ENCODE measurements around the gene MOXD1. TPM values are rescaled to one million over a fixed set of nuclear protein-coding genes. Genes with fewer than 3 reads are reported as not detected.

MOXD1 gene
- total RNA-seq, 1 donor from 2014 or later: 2.2 TPM

GRCh38 chr6:132264021-132264500 lies 137.2 kb downstream of the MOXD1 start:
- intact Hi-C loops (cut with DNase I): no loop called here
- no peak for DNase-seq
- no peak for ATAC-seq (ENCODE audit: poor library complexity)

GRCh38 chr6:132261354-132261753 lies 139.9 kb downstream of the MOXD1 start:
- ATAC-seq (ENCODE audit: poor library complexity) (no peak), DNase-seq (no peak)
- intact Hi-C loops (cut with DNase I): no loop called here

GRCh38 chr6:132259070-132259469 lies 142.2 kb downstream of the MOXD1 start:
- ATAC-seq (ENCODE audit: poor library complexity): no peak
- no peak for DNase-seq
- intact Hi-C loops (cut with DNase I): no loop called here

- intact Hi-C loops (cut with DNase I): no loop called here
- DNase-seq (no peak), ATAC-seq (ENCODE audit: poor library complexity) (no peak)
Observed at GRCh38 chr6:132257561-132257960, 143.7 kb downstream of the MOXD1 start.

GRCh38 chr6:132256457-132256856 lies 144.8 kb downstream of the MOXD1 start:
- no peak for DNase-seq
- no peak for ATAC-seq (ENCODE audit: poor library complexity)
- intact Hi-C loops (cut with DNase I): no loop called here

GRCh38 chr6:132253906-132254305 lies 147.4 kb downstream of the MOXD1 start:
- ATAC-seq (ENCODE audit: poor library complexity) (no peak), DNase-seq (no peak)
- intact Hi-C loops (cut with DNase I): no loop called here

GRCh38 chr6:132253211-132253610 lies 148.1 kb downstream of the MOXD1 start:
- ATAC-seq (ENCODE audit: poor library complexity): no peak
- DNase-seq: no peak
- intact Hi-C loops (cut with DNase I): no loop called here

GRCh38 chr6:132252113-132252512 lies 149.2 kb downstream of the MOXD1 start:
- intact Hi-C loops (cut with DNase I): no loop called here
- no peak for ATAC-seq (ENCODE audit: poor library complexity)
- DNase-seq: no peak

GRCh38 chr6:132251711-132252110 lies 149.6 kb downstream of the MOXD1 start:
- DNase-seq: no peak
- ATAC-seq (ENCODE audit: poor library complexity): no peak
- intact Hi-C loops (cut with DNase I): no loop called here

GRCh38 chr6:132247381-132248159 lies 153.7 kb downstream of the MOXD1 start:
- ATAC-seq (ENCODE audit: poor library complexity) (no peak), DNase-seq (no peak)
- intact Hi-C loops (cut with DNase I): no loop called here

- no peak for ATAC-seq (ENCODE audit: poor library complexity)
- no peak for DNase-seq
- intact Hi-C loops (cut with DNase I): no loop called here
Observed at GRCh38 chr6:132246632-132247270, 154.5 kb downstream of the MOXD1 start.

GRCh38 chr6:132246120-132246617 lies 155.1 kb downstream of the MOXD1 start:
- intact Hi-C loops (cut with DNase I): no loop called here
- ATAC-seq (ENCODE audit: poor library complexity): no peak
- no peak for DNase-seq

Other genes starting within 250 kb of the MOXD1 start
- 55.1 TPM for gene STX7, start 111.6 kb upstream of the MOXD1 start, total RNA-seq
- gene TAAR9, start 136.8 kb upstream of the MOXD1 start, total RNA-seq: not detected
- gene TAAR8, start 151.2 kb upstream of the MOXD1 start, total RNA-seq: not detected
- gene TAAR6, start 168.8 kb upstream of the MOXD1 start, total RNA-seq: not detected
- not detected for gene TAAR5, start 188.3 kb upstream of the MOXD1 start, total RNA-seq
- gene TAAR2, start 222.8 kb upstream of the MOXD1 start, total RNA-seq: not detected